Measurements from ENCODE around the gene THSD4.

DNA sequence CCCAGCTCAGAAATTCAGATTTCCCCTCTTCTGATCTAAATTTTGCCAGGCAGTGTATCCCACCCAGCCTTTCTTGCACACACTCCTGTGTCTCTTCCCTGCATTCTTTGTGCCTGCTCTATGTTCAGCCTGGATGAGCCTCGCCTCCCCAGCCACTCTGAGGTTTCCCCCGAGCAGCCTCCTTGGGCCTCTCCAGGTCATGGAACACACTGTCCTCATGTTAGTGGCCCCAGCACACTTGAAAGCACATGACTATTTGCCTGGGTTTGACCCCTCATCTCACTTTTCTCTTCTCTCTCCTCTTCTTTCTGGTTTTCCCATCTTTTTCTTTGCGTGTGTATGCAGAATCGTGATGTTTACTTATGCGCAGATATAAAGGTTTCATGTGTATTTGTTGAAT is 3.1 kb downstream of the THSD4 start:
- TF ChIP-seq E2F6 (IDR thresholded peaks at IDR 0.05) (no peak), CREB1 (IDR thresholded peaks at IDR 0.05) (no peak), ZNF274 (IDR thresholded peaks at IDR 0.05; ENCODE audit: borderline replicate concordance, extremely low read depth, low read length) (no peak), TEAD4 (IDR thresholded peaks at IDR 0.05; ENCODE audit: low read depth, low read length) (no peak), RAD21 (IDR thresholded peaks at IDR 0.05 in 1 of 2, conservative IDR thresholded peaks at IDR 0.05 in 1 of 2; ENCODE audit: low read depth in 2 of 2, low read length in 2 of 2) (no peak), CHD1 (IDR thresholded peaks at IDR 0.05; ENCODE audit: low read depth, low read length) (no peak), SUZ12 (IDR thresholded peaks at IDR 0.05; ENCODE audit: low read length) (0 out of 2 replicates have a peak, but pooled peaks have one; percentile 13), POLR2A (IDR thresholded peaks at IDR 0.05; ENCODE audit: control extremely low read depth in 1 of 2, low read depth in 2 of 2, low read length in 2 of 2) (no peak), JUN (IDR thresholded peaks at IDR 0.05; ENCODE audit: low read depth, low read length) (no peak)
- TF ChIP-seq, protein P1, sequence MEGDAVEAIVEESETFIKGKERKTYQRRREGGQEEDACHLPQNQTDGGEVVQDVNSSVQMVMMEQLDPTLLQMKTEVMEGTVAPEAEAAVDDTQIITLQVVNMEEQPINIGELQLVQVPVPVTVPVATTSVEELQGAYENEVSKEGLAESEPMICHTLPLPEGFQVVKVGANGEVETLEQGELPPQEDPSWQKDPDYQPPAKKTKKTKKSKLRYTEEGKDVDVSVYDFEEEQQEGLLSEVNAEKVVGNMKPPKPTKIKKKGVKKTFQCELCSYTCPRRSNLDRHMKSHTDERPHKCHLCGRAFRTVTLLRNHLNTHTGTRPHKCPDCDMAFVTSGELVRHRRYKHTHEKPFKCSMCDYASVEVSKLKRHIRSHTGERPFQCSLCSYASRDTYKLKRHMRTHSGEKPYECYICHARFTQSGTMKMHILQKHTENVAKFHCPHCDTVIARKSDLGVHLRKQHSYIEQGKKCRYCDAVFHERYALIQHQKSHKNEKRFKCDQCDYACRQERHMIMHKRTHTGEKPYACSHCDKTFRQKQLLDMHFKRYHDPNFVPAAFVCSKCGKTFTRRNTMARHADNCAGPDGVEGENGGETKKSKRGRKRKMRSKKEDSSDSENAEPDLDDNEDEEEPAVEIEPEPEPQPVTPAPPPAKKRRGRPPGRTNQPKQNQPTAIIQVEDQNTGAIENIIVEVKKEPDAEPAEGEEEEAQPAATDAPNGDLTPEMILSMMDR (IDR thresholded peaks at IDR 0.05; ENCODE audit: control extremely low read depth in 1 of 3, insufficient read depth in 1 of 3, low read depth in 1 of 3, low read length in 3 of 3) = no peak

Measured in H1 (cell line).